HL-60 (cell line): ENCODE measurements around the gene PREPL.

ENCODE experiments used
- CTCF ChIP-seq: IDR thresholded peaks from one replicate; pipeline ENCODE4 v1.5.1; 2011; ENCODE audit warnings: low read length, control low read depth, inconsistent platforms; ENCODE audit not compliant: insufficient read depth
- POLR2AphosphoS5 ChIP-seq: IDR thresholded peaks from 2 replicates; pipeline ENCODE4 v1.6.1; 2012; ENCODE audit warnings: low read depth
- REST ChIP-seq: IDR thresholded peaks from 2 replicates; pipeline ENCODE4 v1.6.1; 2012; ENCODE audit warnings: low read depth; ENCODE audit not compliant: insufficient replicate concordance

GRCh38 chr2:44273596-44273995 is 87.7 kb downstream of the PREPL start:
- TF ChIP-seq CTCF: no peak
- TF ChIP-seq POLR2AphosphoS5: no peak
- no peak for TF ChIP-seq REST
